GM12872 (cell line): ENCODE data around the gene PRKAG2.

Experiments
- CTCF ChIP-seq: IDR thresholded peaks from 3 replicates; pipeline ENCODE4 v1.5.1; 2011; ENCODE audit warnings: low read depth, mild to moderate bottlenecking, low read length, moderate library complexity; ENCODE audit not compliant: insufficient read depth

PRKAG2 gene

GRCh38 chr7:151830121-151830830, 46.6 kb downstream of the PRKAG2 start:
- TF ChIP-seq CTCF = no peak

GRCh38 chr7:151829707-151830106, 47.2 kb downstream of the PRKAG2 start:
- no peak for TF ChIP-seq CTCF

- no peak for TF ChIP-seq CTCF
Observed at GRCh38 chr7:151827620-151828019, 49.3 kb downstream of the PRKAG2 start.

- no peak for TF ChIP-seq CTCF
Observed at GRCh38 chr7:151825721-151826120, 51.2 kb downstream of the PRKAG2 start.

- no peak for TF ChIP-seq CTCF
Observed at GRCh38 chr7:151824373-151824933, 52.5 kb downstream of the PRKAG2 start.

- TF ChIP-seq CTCF = no peak
Observed at GRCh38 chr7:151823566-151824372, 53.1 kb downstream of the PRKAG2 start.

- TF ChIP-seq CTCF = no peak
Observed at GRCh38 chr7:151822541-151823181, 54.3 kb downstream of the PRKAG2 start.
